Activated T-cell treated with anti-CD3 and anti-CD28 coated beads for 4 hours (primary cell): Measurements from ENCODE around the gene GPSM3.
"Not testable (repeated sequence)": the region's sequence is repeated elsewhere in the genome, so short reads cannot be mapped to it uniquely, and the experiment has no call there.

Experiments used
- DNase-seq: peaks from one replicate; pipeline ENCODE4 v3.0.0-alpha.2; 2020

GPSM3 gene

DNA sequence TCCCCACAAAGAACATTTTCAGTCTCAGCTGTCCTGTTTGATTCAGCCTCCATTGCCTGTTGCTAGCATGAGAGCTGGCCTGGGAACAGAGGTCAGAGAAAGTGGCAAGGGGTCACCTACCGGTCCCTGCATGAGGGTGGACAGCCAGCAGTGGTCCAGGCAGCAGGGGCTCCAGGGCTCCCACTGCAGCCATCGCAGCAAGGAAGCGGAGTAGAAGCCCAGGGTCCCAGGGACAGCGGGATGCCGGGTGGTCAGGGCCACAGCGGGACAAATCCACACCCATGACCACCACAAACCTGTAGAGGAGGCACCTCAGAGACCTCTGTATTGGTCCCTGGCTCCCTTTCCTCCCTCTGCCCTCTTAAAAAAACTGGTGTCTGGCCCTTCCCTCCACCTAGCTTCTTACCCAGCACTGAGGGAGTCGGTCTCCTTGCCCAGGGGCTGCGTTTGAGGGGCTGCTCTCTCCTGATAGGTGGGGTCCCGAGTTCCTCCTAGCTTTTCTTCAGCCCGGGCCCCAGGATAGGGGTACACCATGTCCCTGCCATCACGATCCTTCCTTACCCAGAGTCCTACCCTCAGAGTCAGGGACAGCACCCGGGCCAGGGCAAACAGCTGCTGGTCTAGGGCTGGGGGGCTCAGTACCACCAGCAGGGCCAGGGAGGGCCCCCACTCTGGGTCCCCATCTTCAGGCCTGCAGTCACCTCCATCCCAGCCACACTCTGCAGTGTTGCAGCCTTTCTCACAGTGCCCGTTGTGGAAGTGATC, 8.4 kb upstream of the GPSM3 start:
- no peak for DNase-seq

DNA sequence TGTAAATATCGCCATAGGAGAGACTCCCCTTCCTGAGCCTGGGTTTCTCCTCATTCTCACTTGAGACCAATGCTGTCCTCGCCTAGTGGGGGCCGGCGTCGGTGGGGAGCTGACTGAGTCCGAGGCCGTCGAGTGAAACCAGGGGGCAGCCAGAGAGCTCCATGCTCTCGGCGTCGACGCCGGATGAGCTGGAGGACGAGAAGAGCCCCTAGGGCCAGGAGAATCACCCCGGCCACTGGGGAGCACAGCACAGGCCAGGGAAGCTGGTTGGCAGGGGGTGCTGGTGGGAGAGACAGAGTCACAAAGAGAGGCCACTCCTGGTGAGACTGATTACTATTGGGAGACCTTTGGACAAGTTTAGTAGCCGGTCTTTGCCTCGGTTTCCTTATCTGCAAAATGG, 6.4 kb upstream of the GPSM3 start:
- DNase-seq, result no peak

DNA sequence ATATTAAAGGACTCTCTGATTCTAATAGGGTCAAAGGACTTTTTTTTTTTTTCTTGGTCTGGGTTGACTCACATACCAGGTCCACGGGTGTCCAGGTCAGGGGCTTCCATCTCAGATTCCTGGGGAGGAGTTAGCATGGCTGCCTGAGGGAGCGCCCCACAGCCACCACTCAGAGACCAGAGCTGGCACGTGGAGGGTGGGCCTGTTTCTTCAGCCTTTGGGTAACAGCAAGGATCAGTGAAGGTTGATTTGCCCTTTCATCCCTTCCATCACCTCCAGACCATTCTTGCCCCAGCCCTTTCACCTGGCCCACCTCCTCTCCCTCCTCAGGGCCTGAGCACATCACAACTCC, 5.9 kb upstream of the GPSM3 start:
- DNase-seq, result no peak

DNA sequence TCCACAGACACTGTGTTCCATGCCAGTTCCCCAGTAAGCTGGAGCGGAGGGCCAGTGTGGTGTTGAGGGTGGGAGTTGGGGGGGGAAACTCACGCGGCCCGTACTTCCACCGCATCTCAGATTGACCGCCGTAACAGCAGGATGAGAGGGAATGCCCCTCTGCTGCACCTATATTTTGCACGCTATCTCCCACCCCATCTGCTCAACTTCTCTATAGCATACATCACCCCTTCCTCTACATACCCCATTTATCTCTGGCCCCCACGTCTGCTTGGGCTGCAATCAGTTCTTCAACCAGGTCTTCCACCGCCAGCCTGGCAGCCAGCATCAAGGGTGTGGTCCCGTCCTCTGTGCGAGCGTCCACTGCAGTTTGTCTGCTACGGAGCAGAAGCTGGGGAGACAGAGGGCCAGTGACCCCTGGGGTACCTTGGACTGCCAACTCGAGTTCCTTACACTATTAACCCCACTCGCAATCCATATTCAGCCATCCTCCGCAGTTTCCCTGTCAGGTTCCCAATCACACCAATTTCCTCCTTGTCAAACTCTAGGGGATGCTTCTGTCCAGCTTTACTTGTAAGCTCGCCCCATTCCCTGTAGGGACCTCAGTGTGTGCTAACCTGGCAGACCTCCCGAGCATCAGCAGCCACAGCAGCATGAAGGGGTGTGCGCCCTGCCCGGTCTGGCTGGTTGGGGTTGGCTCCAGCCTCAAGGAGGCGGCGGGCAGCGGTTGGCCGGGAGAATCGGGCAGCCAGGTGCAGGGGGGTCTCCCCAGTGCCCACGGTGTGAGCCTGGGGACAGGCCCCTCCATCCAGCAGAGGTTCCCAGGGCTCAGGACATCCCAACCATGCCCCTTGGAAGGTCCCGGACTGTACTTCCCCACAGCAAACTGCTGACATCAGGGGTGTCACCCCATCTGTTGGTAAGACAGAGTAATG, 4.5 kb upstream of the GPSM3 start:
- no peak for DNase-seq

DNA sequence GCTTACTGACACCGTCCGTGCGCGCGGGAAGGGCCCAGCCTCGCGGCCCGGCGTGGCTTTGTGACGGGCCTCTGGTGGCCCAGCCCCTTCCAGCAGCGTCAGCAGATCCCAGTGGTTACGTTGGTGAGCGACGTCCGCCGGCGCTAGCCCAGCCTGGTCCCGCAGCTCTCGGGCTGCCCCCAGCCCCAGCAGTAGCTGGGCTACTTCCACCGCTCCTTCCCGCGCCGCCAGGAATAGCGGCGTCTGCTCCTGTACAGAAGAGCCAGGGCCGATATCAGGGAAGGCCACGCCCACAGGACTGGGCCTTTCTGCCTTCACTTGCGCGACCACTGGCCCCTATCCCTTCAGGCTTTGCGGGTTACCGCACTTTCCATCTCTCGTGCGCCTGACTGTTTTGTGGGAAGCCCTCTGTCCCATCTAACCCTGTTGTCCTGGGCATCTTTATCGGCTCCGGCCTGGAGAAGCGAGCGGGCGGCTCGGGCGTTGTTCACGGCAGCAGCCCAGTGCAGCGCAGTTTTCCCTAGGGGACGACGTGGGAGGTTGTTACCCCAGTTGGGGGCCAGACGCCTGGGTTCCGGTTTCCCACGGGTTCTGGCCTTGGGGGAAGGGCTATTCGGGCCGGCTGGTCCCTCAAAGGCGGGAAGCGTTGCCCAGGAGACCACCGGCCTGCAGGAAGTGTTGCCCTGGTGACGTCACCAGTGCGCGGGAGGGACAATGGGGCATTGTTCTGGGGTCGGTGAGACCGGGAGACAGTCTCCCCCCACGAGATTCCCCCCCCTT, 3.6 kb upstream of the GPSM3 start:
- no peak for DNase-seq

DNA sequence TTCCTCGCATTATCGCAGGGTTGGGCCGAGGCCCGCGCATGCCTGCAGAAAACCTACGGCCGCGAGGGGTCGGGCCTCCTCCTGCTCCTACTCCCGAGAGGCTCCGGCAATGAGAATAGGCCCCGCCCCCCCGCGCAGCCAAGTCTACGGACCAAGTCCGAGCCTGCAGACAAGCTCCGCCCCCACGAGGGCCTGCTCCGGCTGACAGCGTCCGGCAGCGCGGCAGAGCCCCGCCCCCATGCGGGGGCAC, 3.1 kb upstream of the GPSM3 start:
- peak; percentile 97 for DNase-seq

DNA sequence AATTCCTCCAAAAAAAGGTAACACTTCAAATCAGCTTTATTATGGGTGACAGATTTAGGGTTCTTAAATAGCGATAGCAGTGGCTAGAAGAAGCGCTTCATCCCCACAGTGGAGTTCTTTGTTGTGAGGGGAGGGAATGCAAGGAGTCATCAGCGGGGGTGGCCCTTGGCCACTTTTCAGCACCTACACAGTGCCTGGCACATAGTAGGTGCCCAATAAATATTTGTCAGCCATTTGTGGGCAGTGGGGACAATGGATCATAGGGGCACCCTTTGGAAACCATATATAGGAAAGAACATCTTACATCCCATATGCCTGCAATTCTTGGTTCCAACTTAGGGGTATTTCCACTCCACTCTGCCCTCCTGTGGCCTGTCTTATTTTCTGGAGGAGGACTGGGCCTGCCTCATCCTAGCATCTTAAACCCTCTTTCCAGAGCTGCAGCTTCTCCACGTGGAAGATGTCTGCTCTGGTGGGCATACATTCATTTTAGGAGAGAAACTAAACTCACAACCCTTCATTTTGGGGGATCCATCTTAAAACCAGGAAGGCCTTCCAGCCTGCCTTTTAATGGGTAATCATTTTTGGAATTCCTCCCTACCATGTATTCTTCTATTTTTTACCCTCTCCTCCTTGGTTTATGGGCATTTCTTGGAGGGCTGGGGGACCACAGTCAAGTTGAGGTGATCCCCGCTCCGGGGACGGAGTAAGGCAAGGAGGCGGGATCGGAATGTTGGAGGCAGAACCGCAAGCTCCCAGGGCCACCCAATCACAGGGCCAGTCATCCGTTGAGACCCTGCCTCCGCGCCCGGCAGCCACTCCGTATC, 2.6 kb upstream of the GPSM3 start:
- DNase-seq, result no peak

DNA sequence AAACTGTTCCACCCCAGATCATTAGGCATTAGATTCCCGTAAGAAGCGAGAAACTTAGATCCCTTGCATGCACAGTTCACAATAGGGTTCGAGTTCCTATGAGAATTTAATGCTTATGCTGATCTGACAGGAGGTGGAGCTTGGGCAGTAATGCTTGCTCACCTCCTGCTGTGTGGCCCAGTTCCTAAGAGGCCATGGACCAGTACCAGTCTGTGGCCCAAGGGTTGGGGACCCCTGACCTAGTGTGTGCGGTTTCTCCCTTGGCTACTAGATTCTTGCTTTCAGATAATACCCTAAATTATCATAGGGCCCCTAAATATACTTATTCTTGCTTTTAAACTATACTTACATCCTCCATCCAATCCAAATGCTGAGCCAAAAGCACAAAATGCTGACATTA, 1.9 kb upstream of the GPSM3 start:
- no peak for DNase-seq

DNA sequence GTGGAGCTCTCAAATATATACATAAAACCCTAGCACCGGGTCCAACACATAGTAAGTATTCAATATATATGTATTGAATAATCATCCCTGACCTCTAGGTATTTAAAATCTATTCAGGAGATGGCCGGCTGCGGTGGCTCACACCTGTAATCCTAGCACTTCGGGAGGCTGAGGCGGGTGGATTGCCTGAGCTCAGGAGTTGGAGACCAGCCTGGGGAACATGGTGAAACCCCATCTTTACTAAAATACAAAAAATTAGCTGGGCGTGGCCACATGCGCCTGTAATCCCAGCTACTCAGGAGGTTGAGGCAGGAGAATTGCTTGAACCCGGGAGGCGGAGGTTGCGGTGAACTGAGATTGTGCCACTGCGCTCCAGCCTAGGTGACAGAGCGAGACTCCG, 653 bp upstream of the GPSM3 start:
- DNase-seq, result not testable (repeated sequence)

DNA sequence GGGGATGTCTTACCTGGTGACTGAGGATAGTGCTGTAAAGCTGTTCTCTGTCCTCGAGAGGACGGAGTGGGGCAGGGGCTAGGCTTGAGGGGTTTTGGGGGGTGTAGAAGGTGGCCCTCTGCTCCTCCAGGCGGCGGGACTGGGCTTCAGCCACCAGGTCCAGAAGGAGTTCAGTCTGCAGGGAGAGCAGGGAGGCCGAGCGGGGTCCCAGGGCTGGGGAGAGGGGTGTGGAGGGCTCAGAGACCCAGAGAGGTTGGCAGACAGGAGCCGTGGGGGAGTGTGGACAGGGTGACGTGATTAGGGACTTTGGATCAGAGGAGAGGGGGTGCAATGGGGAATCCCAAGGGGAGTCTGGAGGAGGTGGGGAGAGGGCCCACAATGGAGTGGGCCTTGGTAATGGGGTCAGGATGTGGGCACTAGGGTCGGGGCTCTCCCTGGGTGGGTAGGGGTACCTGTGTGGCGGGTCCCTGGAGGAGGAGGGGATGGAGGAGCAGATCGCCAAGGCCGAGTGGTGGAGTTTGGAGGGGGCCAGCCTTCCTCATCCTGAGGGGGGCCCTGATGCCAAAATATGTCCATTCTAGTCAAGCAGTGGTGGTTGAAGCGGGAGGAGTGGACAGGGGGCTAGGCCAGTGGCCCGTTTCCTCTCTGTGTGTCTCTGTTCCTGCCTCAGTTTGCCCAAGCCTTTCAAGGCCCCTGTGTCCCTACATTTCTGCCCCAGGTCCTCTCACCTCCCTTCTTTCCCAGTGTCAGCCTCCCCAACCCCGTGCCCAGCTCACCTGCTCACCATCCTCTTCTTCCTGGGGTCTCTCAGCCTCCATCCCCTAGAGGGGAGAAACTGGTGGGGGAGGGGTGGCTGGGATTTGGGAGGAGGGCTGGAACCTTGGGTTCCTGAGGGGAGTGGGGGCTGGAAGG, 491 bp downstream of the GPSM3 start:
- DNase-seq, result no peak

DNA sequence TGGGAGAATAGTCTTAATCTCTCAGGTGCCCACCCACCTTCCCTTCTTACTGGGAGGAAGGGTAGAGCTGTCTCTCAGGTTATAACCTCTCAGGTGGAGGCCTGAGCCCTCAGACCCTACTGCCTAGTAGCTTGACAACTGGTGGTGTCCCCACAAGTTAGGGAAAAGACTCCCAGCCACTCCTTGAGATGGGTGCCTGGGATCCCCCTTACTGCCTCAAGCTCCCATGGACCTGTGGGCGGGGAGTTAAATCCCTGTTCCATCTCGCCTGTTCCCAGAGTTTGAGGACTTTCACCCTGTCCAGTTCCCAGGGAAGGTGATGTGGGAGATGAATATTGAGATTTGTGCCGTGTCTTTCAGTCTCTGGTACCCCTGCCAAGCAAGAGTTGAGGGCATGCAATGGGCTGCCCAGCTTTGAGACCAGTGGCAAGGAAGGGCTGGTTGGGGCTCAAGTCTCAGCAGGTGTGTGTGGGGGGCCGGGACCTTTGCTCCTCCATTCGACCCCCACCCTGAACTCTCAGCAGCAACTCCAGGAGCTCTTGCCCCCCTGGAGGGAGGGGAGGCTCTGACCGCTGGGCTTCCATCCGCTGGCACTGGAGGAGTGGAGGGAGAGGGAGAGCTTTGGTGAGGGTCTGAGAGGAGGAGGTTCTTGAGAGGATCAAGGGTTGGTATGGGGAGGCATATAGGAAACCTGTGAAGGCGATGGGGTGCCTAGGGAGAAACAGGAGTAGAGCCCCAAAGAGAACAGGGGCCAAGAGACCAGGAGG, 1.3 kb downstream of the GPSM3 start:
- DNase-seq, result no peak

DNA sequence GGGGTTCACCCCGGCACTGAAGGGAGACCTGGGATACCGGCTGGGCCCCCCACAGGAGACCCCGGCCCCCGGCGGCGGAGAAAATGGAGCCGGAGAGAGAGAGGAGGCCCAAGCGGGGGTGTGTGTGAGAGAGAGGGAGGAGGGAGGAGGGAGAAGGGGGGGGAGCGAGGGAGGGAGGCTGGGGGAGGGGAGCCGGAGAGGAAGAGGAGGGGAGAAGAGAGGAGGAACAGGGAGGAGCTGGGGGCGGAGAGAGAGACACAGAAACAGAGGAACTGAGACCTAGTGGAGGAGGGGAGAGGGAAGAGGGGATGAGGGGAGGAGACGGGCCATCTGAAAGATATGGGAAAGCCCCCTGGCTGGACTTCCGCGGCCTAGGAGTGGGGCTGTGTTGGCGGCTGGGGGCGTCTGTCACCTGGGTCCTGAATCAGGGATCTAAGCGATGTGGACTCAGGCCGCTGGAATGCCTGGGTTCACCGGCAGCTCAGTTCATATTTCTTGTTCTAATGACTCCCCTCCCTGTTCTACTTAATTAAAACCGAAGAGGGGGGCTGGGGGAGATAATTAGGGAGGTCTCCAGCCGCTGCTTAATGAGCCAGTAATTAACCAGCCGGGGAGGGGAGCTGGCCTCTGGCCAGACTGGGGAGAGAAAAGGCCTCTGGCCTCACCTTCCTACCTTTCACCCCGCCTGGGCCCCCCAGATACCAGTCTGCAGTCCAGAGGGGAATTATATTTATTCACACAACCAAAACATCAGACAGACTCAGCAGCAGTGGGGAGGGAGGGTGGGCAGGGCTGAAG, 2.2 kb downstream of the GPSM3 start, which contains the start of gene PBX2:
TSS of gene PBX2 (minus strand) at position 149 of the 798 bp plus-strand sequence. CDS start 287 bp downstream, outside the sequence.
- DNase-seq, result peak; percentile 84

DNA sequence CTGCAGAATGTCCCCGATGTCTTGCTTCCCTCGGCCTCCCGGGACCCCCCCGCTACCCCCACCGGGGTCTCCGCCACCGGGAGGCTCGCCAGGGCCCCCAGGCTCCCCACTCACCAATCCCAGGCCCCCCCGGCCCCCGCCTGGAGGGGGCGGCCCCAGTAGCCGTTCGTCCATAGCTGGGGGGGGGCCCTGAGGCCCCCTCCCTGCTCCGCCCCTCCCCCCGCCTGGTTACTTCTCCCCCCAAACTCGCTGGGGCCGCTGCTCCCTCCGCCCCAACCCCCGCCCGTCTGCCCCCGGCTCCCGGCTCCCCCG, 2.7 kb downstream of the GPSM3 start:
- no peak for DNase-seq

DNA sequence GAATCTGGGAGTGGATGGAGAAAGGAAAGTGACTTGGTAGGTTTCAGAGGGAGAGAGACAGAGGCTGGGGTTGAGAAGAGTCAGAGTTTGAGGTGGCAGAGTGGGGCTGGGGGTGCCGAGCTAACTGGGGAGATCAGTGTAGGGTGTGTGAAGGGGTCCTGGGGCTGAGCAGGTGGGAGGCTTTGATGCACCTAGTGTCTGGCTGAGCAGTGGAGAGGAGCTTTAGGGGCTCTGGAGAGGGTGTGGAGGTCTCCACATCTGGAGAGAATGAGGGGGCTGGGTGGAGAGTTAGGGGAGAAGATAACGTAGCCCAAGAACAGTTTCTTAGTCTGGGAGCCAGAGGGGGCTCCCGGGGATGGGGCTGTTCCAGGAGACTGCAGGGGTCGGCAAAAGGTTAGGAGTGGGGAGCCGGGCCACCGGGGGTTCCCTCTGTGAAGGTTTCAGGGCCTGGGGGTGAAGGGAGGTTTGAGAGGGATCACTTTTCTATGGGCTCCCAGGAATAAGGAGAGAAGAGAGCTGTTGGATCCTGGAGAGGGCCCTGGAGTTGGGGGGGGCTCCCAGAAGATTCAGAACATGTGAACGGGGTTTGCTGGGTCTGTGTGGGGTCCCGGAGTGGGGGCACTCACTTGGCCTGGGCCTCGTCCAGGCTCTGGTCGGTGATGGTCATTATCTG, 3.2 kb downstream of the GPSM3 start:
- no peak for DNase-seq

DNA sequence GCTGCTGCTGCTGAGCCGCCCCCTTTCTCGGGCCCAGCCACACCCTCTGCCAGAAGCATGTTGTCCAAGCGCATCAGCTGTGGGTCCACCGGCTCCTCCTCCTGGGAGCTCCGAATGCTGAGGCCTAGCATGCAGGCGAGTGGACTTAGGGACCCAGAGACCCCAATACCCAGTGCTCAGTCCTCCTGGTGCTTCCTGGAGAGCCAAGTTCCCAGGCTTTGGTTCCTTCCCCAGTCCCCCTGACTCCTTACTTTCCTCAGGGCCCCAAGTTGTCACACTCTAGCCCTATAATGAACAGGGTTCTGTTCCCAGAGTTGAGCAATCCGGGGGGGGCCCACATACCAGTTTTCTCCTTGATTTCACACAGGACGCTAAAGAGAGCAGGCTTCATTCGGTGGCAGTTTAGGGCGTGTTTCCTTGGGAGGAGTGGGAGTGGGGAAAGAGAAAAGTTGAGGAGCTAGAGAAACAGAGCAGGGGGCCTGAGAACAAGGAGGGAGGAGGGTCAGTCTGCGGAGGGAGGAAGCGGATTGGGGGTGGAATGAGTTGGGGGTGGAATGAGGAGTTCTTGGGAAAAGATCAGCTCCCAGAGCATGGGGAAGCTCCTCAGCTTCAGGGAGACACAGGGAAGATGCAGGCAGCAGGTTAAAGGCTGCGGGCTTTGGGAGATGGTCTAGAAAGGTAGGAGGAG, 3.9 kb downstream of the GPSM3 start:
- no peak for DNase-seq

DNA sequence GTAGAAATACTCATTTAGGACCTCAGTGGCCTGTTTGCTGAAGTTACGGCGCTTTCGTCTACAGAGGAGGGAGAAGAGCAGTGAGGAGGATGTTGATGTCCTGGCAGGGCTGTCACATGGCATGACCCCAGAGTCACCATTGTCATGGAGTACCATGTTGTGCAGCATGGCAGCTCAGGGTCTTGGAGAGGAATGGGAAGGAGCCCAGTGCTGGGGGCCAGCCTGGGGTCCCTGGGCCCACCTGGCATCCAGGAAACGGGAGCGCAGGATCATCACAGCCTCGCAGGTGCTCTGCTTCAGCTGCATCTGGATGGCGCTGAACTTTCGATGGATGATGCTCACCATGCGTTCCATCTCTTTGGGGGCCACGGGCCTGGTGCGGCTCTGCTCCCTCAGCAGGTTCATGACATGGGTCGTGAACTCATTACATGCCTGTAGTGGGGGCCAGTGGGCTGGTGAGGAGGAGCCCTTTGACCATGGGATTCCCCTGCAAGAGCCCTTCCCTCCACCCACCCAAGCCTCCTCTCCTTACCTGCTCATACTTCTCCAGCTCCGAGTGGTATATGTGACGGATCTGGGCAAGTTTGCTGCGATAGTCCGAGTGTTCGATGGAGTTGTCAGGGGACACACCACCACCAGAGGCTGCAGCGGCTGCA, 4.6 kb downstream of the GPSM3 start:
- DNase-seq, result not testable (repeated sequence)

DNA sequence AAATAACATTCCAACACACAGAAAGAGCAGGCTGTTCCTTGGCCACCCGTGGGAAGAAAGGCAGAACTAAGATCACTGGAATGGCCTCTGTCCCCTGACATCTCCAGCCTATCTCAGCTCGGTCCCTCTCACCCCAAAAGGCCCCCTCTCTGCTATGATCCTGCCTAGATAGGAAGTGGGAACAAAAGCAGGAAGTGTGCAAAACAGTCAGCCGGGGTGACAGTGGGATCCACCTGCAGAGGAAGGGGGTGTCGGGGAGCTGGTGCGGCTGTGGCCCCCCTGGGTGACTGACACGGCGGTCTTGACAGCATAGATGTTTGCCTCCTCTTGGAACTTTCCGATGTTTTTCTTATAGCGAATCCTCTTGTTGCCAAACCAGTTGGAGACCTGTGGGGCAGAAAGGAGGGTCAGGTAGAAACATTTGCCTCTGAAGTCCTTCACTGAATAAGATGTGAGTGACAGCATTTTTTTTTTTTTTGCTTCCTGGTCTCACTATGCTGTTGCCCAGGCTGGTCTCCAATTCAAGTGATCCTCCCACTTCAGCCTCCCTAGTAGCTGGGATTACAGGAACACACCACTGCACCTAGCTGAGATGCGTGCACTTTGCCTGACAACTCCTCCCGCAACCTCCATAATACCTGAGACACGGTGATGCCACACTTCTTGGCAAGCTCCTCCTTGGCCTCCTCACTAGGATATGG, 5.3 kb downstream of the GPSM3 start:
- DNase-seq, result no peak
